CD4-positive, alpha-beta T cell treated with Interleukin-10 for 1 hour (primary cell): ENCODE data around the gene ANKRD60.

Experiments used
- DNase-seq: peaks from one replicate; pipeline ENCODE4 v3.0.0-alpha.2; 2020

The ANKRD60 gene

DNA sequence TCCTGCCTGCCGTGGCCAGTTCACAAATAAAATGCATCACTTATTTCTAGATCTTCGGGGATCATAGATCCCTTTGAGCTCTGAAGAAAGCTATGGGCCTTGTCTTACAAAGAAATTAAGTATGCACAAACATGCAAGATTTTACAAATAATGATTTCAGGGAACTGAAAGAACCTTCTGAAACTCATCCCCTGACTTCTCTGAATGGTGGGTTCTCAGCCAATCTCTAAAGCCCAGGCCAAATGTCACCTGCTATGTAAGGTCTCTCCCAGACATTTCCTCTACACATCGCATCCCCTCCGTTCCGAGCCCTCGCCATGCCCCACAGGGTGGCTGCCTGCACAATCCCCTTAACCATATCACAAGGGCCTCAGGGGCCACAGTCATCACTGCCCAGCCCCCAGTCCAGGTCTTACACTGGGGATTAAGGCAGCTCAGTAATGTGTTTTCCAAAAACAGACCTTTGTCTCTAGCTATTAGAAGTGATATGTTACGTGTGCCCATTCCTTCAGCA lies 16.1 kb upstream of the ANKRD60 start:
- DNase-seq, result no peak

DNA sequence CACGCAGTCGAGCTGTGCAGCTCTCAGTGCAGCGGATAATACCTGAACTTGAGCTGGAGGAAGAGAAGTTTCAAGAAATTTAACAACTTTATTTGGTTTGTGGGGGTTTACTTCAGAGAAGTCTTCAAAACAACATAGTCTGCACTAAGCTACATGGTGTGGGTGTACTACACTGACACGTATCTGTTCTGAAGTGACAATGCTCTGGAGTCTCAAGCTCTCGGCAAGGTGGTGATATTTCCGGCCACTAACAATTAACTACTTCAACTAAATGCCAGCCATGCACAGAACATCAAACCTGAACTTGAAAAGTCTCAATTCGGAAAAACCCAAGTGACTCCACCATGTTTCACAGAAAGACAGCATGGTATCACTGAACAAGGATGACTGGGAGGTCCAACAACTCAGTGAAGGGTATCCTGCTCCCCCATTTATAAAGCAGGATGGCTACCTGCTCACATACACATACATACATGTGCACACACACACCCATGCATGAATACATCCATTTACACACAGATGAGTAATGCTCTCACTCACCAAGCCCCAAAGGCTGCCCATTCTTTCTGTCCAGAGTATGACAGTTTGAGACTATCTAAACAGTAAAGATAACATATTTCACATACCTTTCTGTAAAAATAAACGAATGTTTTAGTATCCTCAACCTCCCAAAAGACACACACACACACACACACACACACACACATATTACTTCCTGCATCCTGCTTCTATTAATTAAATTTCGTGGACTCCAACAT lies 15.4 kb upstream of the ANKRD60 start:
- DNase-seq, result no peak

DNA sequence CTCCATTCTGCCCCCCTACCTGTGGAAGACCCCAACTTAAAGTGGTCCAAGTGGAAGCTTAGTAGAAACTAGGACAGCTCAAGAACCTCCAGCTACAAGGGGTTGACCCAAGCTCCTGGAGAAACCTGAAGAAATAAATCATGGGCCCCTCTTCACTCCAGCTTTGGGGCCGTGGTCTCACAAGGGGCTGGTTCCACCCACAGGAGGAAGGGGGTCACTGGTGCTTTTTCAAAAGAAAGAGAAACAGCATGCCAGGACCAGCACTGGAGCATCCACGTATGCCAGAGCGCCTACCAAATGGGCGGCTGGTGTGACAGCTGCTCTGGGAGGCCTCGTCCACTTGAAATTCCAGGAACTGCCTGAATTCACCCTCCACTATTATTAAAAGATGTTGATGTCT lies 14.4 kb upstream of the ANKRD60 start:
- DNase-seq, result no peak

DNA sequence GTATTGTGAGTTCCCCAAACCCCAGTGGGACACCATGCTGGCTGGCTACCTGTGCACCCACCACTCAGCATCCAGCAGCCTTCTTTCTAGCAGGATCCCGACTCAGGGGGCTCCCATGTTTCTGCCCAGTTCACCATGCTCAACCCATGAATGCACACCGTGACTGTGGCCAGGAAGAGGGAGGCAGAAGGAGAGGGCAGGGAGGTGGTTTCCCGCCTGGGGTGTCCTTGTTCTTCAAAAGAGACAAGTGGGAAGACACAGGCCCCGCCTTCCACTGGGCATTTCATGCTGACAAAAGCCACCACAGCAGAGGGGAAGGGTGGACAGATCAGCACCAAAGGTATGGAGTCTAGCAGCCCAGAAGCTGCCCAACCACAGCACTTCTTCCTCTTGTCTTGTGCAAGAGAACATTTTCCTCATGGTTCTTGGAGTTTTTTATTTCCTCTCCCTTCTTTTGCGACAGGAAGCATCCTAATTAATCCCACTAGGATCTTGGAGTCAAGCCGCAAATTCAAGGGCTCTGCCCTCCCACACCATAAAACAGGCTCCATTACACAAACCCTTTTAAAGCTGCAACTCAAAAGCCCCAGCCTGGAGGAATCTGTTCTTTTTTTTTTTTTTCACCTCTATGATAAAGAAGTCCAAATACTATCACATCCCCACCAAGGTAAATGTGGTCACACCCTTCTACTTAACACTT lies 13.5 kb upstream of the ANKRD60 start:
- DNase-seq, result no peak

DNA sequence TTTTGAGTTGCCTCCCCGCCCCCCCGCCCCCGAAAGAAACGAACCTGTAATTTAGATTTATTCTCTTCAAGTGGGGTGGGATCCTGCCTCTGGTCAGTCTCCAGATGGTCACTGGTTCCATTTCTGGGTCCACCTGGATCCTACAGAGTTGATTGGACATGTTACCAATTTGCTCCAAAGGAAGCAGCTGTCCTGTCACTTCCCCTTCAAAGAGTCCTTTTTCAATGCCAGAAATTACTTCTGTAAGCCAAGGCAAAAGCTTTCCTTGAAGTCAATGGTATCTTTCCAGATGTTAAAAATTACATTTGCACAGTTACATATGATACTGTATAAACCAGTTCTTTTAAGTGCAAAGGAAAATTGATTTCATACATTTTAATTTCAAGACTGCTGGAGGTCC lies 12.0 kb upstream of the ANKRD60 start:
- no peak for DNase-seq

DNA sequence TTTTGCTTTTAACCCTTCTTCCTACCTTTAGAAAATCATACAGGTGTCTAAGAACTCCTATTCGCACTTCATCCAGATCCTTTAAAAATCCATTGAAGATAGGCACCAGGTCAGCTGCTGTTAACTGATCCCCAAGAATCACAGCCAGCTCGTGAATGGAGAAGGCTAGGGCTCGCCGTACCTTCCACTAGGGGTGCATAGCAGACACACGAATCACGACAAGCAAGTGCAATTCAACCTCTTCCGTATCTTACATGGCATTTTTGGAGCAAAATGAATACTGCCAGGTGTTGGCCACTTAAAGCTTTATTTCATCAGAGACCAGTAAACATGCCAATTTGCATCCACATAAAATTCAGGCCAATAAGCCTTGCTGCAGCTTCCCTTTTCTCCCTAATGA lies 10.8 kb upstream of the ANKRD60 start:
- DNase-seq, result no peak

DNA sequence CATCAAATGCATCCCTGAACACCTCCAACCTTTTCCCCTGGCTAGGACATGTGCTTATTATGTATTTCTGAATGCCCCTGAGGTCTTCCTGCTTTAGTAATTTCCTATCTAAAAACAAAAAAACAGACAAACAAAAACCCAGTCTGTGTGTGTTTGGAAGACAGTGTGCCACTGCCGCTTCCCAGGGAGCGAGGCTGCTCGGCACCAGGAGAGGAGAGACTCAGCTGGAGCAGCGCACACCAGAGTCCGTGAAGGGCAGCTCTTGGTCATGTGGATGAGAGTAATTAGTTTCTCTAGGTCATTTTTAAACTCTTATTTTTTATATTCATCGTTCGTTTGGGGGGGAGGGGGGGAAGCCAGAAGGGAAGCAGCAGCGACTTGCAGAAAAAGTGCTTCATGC lies 10.0 kb upstream of the ANKRD60 start:
- DNase-seq, result no peak

DNA sequence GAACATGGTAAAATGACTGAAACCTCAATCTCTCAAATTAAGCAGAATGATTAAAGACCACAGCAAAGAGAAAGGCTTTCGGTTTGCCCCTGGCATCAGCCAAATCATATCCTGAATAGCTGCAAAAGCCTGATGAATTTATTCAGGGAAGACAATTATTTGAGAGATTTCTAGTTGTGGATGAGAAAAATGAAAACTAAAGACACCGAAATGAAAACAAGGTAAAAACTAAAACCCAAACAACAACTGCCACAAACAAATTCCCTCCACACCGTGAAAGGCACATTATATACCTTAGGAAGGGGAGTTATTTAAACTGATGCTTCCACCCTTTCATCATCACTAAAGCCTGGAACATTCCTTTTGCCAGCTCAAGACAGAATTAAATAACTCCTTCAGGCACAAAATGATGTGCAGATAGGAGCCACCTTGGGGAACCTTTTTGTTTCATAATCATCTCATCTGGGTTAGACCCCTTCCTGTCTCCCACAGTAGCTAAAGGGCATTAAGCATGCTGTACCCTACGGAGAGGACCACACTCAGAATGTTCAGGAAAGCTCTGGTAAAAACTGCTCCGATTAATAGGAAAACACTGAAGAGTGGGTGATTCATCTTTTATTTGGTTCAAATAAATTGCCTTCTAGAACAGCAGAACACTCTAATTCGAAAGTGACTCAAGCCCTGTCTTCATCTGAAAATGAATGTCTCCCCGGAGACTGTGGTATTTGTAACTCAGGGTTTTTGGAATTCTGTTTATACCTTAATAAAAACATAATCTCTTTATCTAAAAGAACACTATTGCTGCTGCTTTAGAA lies 9.1 kb upstream of the ANKRD60 start:
- DNase-seq, result peak; percentile 3

DNA sequence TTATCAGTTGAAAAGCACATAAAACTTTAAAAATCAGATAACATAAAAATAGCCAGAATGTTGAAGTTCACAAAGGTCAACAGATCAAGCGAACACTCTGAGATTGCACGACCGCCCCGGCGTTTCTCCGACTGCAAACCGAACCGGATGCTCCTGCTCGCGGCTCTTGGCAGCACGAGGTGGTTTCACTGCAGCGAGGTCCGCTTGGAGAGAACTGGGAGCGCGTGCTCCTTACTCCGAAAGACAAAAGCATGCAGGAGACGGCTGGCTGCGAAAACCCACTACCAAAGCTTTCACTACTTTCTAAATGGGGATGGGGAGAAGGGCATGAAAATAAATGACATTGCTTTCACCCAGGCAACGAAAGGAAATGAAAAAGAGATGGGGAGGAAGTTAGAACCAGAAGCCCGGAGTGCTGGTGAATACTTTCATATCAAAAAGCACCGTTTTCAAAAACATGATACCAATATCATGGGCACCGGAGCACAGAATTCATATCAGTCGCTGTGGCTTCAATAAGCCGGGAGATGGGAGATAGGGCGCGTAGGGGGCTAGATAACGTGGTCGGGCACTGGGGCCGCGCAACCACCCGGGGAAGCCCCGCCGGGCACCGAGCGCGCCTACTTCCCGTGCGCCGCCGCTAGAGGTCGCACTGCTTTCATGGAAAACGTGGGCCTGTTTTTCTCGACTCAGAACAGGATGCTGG lies 8.3 kb upstream of the ANKRD60 start:
- DNase-seq, result peak; percentile 86

DNA sequence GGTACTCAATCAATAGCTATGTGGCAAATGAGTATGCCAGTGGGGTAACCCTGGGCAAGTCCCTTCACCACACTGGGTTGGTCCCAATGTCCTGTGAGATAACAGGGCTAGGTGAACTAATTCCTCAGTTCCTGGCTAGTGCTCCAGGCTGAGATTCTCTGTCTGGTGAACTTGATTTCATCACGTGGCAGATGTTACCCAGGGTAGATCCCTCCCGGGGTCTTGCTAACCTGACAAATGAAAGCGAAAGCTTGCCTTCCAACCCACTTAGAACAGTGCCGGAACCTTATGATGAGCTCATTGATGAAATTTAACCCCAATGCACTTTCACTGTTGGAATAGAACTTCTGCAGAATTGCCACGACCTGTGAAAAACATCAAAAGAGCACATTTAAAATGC lies 6.6 kb upstream of the ANKRD60 start:
- peak; percentile 13 for DNase-seq

DNA sequence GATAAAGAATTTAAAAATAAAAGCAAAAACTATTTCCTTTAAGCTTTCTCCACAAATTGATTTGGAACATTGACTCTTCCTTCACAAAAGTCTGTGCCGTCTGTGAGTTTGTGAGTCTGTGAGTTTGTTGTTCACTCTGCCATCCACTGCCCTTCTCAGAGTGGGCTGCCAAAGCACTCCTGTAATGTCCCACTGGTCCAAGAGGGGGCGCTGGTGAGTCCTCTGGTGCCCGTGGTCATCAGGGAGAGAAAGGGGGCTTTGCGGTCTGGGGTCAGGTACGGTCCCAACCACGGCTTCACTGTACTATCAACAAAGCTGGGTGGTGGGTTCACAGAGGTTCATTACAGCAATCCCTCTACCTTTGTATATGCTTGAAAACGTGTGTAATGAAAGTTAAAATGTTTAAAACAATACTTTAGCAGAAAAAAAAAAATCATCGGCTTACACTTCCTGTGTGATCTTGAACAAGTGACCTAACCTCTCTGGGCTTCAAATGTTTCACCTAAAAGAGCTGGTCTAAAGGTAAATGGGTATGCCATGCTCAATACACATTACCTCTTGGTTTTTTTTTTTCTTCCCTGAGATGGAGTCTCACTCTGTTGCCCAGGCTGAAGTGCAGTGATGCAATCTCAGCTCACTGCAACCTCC lies 5.6 kb upstream of the ANKRD60 start:
- peak; percentile 49 for DNase-seq

DNA sequence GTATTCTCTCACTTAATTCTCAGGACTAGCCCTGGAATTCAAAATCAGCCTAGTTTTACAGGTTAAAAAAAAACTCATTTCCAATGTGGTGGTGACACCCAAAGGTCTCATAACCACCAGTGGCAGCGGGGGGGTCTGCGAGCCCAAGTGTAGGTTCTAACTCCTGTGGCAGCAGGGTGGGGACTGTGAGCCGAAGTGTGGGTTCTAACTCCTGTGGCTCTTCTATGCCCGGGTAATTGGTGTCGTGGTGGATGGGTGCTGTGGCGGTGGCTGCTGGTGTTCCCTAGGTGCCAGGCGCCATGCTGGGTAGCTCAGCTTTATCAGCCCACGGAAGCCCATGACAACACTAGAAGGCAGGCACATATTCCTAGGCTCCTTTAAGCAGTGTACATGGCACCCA lies 4.9 kb upstream of the ANKRD60 start:
- DNase-seq, result no peak

DNA sequence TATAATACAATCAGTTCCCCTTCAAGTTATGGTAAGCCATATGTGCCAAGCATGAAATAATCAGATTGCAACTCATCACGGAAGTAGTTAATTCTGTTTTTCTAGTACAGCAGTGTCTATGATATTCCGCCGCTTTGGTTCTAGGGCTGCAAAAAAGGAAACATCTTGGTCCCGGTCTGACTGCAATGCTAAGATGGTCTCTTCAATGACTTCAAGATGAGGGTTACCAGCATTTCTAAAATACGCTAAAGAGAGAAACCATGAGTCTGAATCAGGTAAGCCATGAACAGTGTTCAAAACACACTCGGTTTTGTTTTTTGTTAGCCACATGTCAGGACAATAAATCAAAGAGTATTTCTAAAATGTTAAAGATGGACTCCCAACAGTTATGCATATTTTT lies 3.2 kb upstream of the ANKRD60 start:
- peak; percentile 20 for DNase-seq

DNA sequence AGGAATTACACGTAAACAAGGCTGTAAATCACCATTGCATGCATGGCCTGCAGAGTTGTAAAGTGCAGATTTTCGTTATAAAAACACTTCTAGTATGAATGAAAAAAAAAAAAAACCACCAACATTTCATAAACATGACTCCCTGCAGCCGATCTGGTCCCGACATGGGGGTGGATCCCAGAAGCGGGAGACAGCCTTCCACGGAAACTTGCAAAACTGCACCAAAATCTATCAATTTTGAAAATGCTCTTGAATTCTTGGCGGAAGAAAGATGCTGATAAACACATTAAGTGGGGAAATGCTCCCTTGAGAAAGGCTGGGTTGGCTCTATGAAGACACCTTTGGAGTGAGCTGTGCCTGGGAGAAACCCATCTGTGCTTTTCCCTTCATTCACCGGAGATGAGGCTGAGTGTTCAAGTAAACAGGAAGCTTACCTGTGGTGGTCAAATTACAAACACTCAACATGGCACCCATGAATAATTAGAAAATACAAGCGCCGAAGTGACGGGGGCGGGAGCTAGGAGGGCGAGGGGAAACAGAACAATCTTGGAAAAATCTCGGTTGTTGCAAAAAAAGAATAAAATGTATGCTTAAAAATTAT lies 845 bp upstream of the ANKRD60 start:
- DNase-seq, result no peak

DNA sequence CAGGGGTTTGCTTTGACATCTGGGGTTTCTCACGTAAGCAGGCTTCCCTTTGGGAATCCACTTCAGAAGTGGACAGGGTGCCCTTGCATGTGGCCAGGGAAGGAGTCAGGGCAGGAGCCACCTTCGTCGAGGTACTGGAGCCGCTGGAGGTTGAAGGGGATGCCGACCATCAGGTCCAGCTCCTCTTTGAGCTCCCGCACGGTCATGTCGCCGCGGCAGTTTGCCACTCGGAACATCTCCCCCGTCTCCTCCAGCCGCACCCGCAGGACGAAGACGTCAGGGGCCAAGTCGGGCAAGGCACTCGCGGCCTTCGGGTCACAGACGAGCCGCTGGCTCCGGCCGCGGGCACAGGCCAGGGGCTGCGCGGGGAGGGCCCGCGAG lies 360 bp downstream of the ANKRD60 start:
- DNase-seq, result no peak

DNA sequence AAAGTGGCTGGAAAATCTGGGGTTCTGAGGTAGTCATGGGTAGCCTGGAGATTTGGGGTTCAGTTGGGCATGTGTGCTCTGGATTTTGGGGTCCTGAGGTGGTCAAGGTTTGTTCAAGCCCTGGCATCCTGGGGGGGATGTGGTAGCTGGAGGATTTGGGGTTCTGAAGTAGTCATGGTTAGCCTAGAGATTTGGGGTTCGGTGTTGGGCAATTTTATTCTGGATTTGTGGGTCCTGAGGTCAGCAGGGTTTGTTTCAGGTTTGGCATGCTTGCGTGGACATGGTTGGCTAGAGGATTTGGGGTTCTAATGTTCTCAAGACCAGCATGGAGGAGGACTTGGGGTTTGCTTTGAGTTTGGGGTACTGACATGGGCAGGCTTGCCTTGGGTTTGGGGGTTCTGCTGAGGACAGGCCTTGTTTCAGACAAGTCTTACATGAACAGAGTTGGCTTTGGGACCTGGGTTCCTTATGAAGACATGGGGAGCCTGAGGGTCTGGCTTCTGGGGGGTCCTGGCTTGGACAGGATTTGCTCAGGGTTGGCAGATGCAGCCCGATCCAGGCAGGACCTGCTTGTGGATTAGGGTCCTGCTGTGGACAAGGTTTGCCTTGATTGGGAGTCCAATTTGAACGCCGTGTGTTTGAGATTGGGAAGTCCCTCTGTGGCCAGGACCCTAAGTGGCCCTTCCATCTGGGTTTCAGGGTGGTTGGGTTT lies 906 bp downstream of the ANKRD60 start:
- DNase-seq, result no peak

DNA sequence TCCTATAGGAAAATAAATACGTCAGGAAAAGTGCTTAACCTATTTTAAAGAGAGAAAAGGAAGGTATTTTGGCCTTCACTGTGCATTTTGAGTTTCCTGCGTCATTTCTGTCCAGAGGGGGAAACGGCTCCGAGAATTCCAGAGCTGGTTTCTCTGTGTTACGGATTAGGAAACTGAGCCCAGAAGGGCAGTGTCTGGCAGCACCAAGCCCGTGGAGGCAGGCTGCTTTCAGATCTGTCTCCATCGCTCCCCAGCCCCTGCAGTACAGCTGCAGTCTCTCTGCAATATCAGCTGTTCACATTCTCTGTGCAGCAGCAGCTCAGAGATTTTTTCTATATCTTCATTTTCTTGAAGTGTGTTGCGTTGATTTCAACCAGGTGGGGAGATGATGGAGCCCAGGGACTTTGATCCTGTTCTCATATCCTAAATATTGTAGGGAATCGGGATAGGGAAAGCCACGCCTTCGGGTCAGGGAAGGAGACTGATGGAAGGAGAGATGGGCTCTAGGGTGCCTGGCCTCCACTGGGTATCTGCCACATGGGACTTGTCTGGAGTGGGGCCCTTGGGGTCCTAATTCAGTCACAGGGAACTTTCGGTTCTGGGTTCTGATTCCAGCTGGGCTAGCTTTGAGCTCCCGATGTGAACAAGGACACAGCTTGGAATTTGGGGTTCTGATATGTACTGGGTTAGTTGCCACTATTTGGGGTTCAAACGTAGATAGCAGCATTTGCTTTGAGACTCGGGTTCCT lies 2.8 kb downstream of the ANKRD60 start:
- DNase-seq, result no peak

DNA sequence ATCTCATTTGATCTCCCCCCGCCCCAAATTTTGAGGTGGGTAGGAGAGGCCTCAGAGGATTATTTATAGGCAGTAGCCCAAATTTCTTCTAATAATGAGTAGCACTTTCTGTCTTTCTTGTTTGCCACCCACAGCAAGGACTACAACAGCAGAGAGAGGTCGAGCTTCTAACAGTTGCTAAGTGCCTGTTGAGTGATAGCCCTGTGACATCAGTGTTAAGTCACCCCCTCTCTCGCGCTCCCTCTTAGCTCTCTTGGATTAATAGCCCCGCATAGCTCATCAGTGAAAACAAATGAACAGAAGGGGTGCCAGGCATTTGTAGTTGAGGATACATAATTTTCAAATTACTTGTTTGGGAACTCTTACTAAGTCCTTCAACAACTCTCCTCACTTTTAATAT lies 3.5 kb downstream of the ANKRD60 start:
- DNase-seq, result no peak

DNA sequence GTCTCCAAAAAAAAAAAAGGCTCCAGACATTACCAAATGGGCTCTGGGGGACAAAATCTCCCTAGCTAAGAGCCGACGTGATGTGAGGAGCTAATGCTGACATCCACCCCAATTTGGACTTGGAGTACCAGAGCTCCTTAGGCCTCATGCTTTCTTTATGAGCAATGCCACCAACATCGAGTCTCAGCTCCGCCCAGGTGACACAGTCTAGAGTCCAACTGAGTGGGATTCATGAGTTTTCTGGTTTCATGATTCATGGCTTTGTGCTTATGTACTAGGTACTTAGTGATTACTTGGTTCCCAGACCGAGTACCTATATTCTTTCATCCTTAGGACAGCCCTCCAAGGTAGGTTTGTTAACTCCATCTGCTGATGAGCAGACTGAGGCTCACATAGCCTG lies 4.4 kb downstream of the ANKRD60 start:
- DNase-seq, result no peak

DNA sequence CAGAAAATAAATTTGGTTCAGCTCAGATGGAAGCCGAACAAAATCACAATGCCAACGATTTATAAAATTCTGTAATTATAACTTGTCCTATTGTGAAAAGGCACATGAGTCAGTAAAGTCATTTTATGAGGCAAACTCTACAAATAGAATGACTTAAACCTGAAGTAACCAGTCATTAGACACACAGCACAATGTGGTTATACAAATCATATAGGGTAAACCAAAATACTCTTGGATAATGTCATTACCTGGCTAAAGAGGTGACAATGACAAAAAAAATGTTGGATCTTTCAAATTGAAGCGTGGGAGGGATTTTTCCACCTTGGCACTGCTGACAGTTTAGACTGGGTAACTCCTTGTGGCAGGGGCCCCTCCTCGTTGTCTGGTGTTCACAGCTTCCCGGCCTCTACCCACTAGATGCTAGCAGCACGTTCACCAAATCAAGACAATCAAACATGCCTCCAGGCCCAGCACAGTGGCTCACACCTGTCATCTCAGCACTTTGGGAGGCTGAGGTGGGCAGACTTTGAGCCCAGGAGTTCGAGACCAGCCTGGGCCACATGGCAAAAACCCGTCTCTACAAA lies 5.0 kb downstream of the ANKRD60 start:
- no peak for DNase-seq
